Measurements from ENCODE around the gene SV2B. TPM values are rescaled to one million over a fixed set of nuclear protein-coding genes. Genes with fewer than 3 reads are reported as not detected.
"Not testable (repeated sequence)": the region's sequence is repeated elsewhere in the genome, so short reads cannot be mapped to it uniquely, and the experiment has no call there.

The SV2B gene
- total RNA-seq, 1 donor from 2014 or later = 0.60 TPM

DNA sequence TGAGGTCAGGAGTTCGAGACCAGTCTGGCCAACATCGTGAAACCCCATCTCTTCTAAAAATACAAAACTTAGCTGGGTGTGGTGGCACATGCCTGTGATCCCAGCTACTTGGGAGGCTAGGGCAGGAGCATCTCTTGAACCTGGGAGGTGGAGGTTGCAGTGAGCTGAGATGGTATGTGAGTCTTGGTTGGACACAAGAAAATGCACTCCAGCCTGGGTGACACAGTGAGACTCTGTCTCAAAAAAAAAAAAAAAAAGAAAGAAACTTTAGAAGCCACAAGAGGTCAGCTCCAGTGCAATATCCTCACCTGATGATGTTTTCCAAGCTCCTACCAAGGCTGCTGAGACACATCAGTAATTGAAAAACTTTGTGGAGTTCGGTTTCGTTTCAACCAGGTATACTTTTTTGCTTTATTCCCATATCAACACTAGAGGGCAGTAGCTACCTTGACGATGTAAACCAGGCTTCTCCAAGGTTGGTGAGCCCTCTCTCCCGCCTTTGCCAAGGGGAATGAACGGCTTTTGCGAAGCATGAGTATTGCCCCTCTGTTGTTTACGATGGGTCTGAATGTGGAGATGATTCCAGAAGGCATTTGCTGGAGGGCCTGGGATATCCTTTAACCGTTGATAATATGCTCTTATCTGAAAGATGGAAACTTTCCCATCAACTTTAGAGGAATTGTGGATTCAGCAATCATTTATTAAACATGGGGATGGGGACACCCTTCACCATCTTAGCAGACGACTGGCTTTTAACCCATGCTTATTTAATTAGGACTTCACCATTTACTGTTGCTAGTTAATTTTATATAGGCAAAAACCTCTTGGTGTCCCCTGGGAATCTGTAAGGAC lies 202.8 kb downstream of the SV2B start:
- ATAC-seq = peak; percentile 99
- no peak for DNase-seq (ENCODE audit: low spot score)

DNA sequence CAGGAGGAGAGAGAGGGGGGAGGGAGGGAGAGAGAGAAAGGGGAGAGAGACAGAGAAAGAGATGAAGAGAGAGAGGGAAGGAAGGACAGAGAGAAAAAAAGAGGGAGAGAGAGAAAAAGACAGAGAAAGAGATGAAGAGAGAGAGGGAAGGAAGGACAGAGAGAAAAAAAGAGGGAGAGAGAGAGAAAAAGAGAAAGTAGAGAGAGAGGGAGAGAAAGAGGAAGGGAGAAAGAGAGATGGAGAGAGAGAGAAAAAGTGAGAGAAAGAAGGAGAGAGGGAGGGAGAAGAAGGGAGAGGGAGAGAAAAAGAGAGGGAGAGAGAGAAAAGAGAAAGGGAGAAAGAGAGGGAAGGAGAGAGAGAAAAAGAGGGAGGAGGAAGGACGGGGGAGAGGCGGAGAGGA lies 204.2 kb downstream of the SV2B start:
- no peak for ATAC-seq
- no peak for DNase-seq (ENCODE audit: low spot score)

DNA sequence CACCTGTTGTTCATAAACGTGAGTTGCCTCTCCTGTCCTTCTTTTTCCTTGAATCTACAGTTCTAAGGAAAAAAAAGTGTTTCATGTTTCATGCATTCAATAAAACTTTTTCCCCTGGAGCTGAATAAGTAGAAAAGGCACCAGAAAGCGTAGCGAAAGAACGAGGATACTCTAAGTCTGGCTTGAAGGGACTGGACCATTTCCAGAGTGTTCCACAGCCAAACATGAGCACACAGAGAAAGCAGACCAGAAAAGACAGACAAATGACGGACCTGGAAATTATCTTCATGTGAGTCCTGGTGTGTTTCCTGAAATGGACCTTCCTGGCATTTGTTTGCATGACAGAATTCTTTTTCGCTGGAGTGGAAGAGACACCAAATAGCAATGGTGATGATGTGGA lies 204.7 kb downstream of the SV2B start:
- ATAC-seq (no peak), DNase-seq (ENCODE audit: low spot score) (no peak)

DNA sequence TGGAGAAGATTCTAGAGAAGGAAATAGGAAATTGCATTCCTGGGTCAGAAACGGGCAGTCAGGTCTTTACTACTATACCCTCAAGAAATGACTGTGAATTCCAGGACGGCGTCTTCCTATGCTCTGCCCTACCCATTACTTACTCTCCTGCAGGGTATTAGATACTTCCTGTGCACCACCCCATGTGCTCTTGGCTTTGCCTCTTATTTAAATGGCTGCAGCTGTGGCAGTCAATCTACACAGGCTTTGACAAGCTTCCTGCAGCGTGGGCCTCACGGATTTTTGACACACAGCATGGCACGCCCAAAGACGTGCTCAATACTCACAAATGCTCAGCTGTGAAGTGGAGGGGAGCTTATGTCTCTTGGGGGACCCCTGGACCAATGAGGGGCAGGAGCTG lies 206.1 kb downstream of the SV2B start:
- DNase-seq (ENCODE audit: low spot score) = no peak
- ATAC-seq = no peak

DNA sequence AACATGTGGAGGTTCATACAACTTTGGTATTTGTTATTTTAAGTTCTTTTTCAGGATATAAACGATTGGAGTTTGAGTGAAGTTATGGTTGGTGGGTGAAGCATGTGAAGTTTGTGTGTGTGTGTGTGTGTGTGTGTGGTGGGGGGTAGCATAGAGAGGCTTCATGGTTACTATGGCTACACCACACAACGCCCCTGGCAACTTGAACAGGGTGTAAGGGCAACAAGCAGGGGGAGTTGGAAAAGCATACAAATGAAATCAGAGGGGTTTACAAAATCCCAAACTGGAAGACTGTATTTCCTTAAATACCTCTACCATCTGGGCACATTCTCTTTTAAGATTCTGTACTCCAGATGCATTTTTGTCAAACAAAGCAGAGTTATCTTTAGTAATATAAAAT lies 207.5 kb downstream of the SV2B start:
- DNase-seq (ENCODE audit: low spot score) = no peak
- ATAC-seq = no peak

DNA sequence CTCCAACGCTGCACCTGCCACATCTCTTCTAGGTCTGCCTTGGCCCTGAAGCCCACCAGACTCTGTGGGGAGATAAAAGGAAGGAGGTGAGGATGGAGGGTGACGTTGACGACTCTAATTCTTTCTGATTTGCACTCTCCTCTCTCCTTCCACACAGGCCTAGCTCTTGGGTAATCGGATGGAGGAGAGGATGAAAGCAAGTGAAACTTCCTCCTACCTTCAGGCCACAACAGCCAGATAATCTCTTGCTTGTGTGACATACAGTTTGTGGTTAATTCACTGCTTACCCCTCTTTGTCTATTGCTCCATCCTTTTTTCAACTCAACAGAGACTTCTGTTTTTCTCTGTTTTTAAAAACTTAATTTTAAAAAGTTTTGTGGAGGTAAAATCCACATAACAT lies 208.1 kb downstream of the SV2B start:
- no peak for DNase-seq (ENCODE audit: low spot score)
- no peak for ATAC-seq

DNA sequence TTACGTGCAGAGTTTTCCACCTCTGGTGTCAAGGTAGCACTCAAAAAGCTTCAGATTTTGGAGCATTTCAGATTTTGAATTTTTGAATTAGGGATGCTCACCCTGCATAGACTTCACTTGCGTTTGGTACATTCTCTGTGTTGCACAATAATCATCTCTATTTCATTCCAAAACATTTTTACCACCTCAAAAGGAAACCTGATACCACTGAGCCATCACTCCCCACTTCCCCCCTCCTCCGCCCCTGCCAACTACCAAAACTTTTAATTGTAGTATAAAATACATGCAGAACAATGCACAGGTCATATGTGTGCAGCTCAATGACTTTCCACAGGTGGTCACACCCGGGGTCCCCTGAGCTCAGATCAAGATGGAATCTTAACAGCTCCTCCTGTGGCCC lies 208.8 kb downstream of the SV2B start:
- ATAC-seq (no peak), DNase-seq (ENCODE audit: low spot score) (no peak)

DNA sequence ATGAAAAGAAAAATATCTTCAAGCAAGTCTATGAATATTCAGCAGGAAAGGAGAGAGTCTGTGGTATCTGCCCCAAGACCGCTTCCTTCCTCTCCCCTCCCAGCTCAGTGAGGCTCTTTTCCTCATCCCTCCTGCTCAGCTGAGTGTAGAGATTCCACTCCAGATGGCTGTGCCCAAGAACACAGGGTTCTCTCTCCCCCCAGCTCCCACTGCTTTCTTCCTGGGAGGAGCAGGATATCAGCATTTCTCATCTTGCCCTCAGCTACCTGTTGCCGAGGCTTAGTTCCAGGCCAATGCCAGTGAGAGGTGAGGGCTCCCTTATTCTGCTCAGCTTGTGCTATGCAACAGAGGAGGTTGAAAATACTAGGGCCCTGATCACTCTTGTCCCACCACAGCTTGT lies 211.9 kb downstream of the SV2B start:
- ATAC-seq = no peak
- no peak for DNase-seq (ENCODE audit: low spot score)

DNA sequence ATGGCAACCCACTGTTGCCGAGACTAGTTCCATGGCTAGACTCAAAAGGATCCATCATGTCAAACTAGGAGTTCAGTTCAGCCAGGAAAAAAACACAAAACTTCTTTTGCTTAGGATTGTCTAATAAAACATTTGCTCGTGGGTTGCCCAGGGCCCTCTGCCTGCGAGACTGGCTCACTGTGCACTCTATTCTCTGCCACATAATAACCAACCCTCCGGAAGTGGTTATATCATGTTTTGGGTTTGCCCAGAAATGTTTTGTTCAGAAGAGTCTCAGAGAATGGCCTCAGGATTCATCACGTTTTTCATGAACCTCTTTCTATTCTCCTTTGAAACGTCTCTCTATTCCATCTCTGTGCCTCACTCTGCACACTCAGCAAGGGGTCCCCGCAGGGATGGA lies 216.1 kb downstream of the SV2B start:
- DNase-seq (ENCODE audit: low spot score) = no peak
- no peak for ATAC-seq

DNA sequence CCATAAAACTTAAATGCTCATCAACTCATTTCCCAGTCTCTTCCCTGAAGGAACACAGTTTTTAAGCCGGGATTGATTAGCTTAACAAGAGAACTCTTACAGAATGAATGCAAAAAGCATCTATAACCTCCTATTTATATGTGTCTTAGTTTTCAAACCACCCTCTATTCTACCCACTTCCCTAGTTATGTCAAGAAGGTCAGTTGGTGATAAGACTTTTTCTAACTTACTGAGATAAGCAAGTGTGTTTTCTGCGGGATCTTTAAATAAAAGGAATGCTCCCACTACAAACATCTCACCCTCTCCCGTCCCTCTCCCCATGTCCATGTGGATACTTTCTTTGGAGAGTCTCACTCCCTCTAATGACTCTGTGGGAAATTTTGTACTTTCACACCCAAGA lies 218.5 kb downstream of the SV2B start:
- ATAC-seq (no peak), DNase-seq (ENCODE audit: low spot score) (no peak)

DNA sequence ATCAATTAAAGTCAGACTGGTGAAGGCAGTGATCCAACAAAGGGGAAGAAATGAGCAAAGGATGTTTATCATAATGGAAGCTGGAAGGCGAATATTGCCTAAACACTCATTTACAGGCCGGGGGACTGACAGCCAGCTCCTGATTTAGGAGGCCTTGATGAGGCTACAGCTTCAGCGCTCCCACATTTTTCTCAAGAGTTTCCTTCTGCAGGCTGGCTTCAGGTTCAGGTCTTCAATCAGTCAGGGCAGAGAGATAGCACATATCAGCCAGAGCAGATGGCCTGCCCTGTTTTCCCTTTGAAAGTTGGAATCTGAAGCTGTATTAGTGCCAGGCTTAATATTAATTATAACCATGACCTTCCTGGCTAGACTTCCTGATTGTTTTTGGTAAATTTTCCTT lies 218.9 kb downstream of the SV2B start:
- ATAC-seq (no peak), DNase-seq (ENCODE audit: low spot score) (no peak)

DNA sequence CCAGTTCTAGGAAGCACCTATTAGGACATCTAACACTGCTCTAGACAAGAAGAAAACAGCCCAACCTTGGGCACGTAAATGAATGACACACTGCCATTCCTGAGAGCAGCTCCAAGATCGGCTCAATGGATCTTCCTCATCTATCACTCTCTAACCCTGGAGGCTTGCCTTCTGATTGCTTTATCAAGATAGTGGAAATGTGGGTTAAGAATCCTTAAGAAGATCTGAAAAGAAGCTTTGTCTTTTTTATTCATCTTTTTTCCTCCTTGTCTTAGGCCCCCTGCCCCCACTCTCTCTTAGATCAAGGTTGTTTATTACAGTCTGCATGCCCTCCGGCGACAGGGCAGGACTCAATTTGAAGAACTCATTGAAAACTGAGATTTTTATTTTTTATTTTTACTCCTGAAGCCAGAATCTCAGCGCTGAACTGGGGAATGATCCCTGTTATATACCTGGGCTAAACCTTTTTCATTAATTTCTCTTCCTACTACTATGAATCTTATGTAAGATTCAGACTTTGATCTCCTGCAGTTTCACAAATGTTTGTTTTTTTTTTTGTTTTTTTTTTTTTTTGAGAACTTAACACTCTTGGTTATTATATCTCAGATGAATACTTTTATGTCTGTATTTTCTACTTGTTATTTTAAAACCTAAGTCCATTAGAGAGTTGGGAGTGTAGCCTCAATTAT lies 219.5 kb downstream of the SV2B start:
- peak; percentile 70 for ATAC-seq
- no peak for DNase-seq (ENCODE audit: low spot score)

DNA sequence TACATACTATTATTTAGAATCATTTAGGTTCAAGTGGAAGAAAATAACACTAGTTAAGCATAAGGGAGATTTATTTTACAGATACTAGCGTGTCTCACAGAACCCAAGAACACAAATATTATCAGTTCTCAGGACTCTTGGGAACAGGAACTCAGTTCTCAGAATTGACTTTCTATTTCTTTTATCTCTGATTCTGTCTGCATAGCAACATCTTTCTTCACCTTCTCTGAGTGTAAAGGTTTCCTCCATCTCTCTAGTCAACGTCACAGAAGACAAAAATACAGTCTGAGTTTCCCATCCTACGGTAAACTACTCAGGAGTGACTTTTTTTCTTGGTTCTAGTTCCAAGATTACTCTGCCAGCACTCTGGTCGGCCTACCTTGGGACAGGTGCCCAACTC lies 220.0 kb downstream of the SV2B start:
- DNase-seq (ENCODE audit: low spot score) (no peak), ATAC-seq (peak; percentile 59)

DNA sequence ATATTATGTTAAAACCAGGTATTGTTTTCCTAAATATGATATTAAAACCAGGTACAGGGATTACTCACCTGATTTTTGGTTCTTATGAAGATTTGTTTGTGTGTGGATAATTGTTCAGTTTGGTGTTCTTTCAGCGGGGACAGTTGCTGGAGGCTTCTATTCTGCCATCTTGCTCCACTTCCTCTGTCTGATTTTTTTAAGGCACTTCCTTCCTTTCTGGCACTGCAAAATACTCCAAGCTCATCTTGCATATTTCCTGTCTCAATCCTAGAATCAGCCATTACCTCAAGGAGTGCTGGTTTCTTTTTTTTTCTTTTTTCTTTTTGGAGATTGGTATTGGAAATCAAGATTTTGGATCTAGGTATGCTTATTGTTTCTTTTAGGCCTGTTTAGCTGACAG lies 229.9 kb downstream of the SV2B start:
- ATAC-seq (no peak), DNase-seq (ENCODE audit: low spot score) (no peak)

DNA sequence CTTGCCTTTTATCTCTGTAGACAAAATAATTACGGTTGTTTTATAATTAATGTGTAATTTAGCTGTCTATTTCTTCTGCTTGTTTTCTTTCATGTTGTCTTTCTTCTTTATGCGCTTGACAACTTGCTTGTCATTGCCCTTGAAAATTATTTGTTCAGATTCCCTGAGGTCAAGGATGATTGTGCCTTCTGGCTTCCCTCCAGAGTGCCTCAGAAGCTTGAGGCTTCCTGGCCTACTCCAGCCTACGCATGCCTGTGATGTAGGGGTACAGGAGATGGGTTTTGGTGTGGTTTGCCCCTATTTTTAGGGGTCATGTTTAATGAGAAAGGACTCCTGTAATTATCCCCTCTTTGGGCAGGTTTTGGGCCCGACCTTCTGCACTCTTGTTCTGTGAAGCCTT lies 231.5 kb downstream of the SV2B start:
- no peak for ATAC-seq
- no peak for DNase-seq (ENCODE audit: low spot score)

DNA sequence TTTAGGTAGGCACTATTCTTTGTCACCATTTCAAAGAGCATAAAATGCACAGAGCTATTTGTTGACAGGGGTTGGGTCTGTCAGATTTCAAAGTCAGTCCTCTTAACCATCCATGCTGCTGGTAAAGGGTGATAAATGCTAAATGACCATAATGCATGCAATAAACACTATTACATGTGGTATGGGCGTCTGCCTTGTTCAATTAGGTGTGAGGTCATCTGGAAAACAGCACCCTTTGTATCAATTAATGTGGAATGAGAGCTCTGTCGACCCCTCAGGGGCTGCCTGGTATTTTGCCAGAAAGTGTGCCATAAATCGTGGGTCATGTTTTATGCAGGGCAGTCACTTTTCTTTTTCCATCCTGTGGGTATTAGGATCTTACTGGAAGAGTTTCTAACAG lies 235.6 kb downstream of the SV2B start:
- DNase-seq (ENCODE audit: low spot score) (no peak), ATAC-seq (no peak)

DNA sequence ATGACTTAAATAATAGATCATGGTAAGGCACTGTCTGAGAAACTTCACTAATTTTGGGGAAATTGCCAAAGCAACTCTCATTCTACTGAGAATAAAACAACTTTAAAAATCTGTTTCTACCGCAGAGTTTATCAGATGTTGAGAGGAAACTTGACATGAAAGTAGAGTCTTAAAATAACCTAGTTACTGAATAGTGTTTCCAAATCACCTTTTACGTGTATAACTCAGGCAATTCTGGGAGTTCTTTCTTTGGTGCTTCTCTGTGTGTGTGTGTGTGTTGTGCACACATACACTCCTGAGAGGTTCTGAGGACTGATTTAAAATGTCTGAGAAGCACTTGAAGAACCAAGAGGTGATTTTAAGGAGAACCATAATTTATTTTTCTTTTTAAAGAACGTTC lies 236.6 kb downstream of the SV2B start:
- no peak for ATAC-seq

DNA sequence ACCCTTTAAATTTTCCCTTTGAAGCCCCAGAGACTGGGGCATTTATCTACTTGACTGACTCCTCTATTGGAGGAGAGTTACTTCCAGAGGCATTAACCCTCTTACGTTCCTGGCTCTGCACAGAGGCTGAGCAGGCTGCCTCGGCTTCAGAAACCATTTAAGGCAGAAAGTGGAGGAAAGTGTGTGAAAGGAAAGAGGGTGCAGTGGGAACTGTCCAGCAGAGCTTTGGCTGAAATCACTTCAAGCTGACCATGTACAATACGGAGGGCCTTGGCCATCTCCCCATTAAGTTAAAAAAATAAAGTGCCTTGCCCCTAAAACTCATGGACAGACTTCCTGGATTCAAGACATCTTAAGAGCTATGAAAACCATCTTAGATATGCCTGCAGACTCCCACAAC lies 238.7 kb downstream of the SV2B start:
- ATAC-seq (peak; percentile 43), DNase-seq (ENCODE audit: low spot score) (no peak)

More for the DNA sequence above, 236.6 kb downstream of the SV2B start:
- no peak for DNase-seq (ENCODE audit: low spot score)

DNA sequence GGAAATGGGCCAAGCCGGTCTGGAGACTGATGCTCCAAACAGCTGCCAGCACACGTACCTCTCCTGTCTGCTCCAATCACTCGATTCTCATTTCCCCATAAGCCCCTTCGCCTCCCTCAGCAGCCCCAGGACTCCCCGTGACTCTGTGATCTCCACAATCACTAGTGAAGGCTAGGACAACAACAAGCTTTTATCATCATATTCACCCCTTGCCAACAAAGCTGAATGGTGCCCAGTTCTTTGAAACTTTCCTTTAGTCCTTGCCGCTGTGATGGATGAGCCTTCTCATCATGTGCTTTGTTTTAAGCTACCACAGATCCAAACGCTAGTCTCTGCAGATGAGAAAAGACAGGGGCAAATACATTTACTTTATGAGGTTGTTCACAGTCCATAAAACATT lies 242.0 kb downstream of the SV2B start:
- DNase-seq (ENCODE audit: low spot score) (no peak), ATAC-seq (no peak)

DNA sequence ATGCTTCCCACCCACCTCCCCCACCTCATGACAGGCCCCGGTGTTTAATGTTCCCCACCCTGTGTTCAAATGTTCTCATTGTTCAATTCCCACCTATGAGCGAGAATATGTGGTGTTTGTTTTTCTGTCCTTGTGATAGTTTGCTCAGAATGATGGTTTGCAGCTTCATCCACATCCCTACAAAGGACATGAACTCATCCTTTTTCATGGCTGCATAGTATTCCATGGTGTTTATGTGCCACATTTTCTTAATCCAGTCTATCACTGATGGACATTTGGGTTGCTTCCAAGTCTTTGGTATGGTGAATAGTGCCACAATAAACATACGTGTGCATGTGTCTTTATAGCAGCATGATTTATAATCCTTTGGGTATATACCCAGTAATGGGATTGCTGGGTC lies 244.9 kb downstream of the SV2B start:
- not testable (repeated sequence) for ATAC-seq; DNase-seq (ENCODE audit: low spot score)

DNA sequence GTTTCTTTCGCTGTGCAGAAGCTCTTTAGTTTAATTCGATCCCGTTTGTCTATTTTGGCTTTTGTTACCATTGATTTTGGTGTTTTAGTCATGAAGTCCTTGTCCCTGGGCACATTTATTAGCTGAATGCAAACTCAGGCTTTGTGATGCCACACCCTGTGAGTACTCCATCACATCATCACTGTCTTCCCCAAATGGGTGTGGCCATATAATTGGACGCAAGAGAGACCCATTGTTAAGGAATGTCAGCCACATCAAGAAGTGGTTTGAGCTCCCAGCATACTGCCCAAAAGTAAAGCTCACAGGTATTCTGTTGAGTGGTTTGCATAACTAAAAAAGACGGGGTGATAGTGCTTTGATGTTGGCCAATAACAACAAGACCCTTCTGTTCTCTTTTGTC lies 245.7 kb downstream of the SV2B start:
- no peak for DNase-seq (ENCODE audit: low spot score)
- ATAC-seq = no peak

DNA sequence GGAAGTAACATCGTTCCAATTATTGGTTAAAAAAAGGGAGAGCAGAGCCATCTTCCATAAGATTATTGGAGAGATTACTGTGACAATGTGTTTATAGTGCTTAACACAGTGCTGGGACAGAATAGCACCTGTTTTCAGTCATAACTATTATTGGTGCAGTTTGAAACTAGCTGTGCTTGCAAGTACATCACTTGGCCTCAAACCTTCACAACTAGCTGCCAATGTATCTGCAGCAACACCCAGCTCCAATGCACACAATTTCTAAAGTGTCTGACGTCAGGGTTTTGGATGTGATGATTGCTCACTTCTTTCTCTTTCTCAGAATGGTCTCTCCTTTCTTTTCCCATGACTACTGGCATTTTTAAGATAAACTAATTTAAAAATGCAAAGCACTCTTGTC lies 246.2 kb downstream of the SV2B start:
- ATAC-seq (no peak), DNase-seq (ENCODE audit: low spot score) (no peak)
